H9 (cell line): ENCODE results near the gene JARID2. TPM values are rescaled to one million over a fixed set of nuclear protein-coding genes. Genes with fewer than 3 reads are reported as not detected.

Source experiments
- DNase-seq: peaks from one replicate; pipeline ENCODE4 v3.0.0-alpha.2; 2017
- H2AFZ ChIP-seq: one replicate; pipeline ENCODE4 v1.6.1; 2013; ENCODE audit warnings: mild to moderate bottlenecking, low read length, control low read depth, moderate library complexity
- H2AK5ac ChIP-seq: 2 replicates; pipeline ENCODE4 v1.6.1; 2013; ENCODE audit warnings: low read length, control low read depth, mixed read lengths; ENCODE audit not compliant: insufficient read length
- H2BK120ac ChIP-seq: one replicate; pipeline ENCODE4 v1.6.1; 2013; ENCODE audit warnings: low read depth, mild to moderate bottlenecking, low read length, control low read depth, inconsistent platforms; ENCODE audit not compliant: poor library complexity, severe bottlenecking
- H2BK12ac ChIP-seq: 2 replicates; pipeline ENCODE4 v1.6.1; 2013; ENCODE audit warnings: low read length, control low read depth, mixed read lengths, low read depth; ENCODE audit not compliant: insufficient read length
- H2BK15ac ChIP-seq: 2 replicates; pipeline ENCODE4 v1.6.1; 2013; ENCODE audit warnings: low read depth, low read length, control low read depth
- H2BK20ac ChIP-seq: one replicate; pipeline ENCODE4 v1.6.1; 2013; ENCODE audit warnings: low read depth, mild to moderate bottlenecking, low read length, control low read depth, inconsistent platforms; ENCODE audit not compliant: poor library complexity, severe bottlenecking
- H2BK5ac ChIP-seq: 2 replicates; pipeline ENCODE4 v1.6.1; 2013; ENCODE audit warnings: low read length, control low read depth, mixed read lengths; ENCODE audit not compliant: insufficient read length
- H3K14ac ChIP-seq: 2 replicates; pipeline ENCODE4 v1.6.1; 2013; ENCODE audit warnings: low read length, control low read depth; ENCODE audit not compliant: insufficient read depth
- H3K18ac ChIP-seq: 2 replicates; pipeline ENCODE4 v1.6.1; 2013; ENCODE audit warnings: low read depth, mild to moderate bottlenecking, mixed read lengths, low read length, control low read depth; ENCODE audit not compliant: insufficient read length
- H3K23ac ChIP-seq: 2 replicates; pipeline ENCODE4 v1.6.1; 2013; ENCODE audit warnings: low read length, control low read depth, mixed read lengths, low read depth; ENCODE audit not compliant: insufficient read length
- H3K23me2 ChIP-seq: 2 replicates; pipeline ENCODE4 v1.6.1; 2013; ENCODE audit warnings: low read depth, mild to moderate bottlenecking, mixed read lengths, low read length, control low read depth; ENCODE audit not compliant: insufficient read length, poor library complexity, severe bottlenecking
- H3K27ac ChIP-seq: 2 replicates; pipeline ENCODE4 v1.5.1; 2013; ENCODE audit warnings: low read length, control low read depth, mixed read lengths, low read depth; ENCODE audit not compliant: insufficient read length
- H3K27me3 ChIP-seq: 2 replicates; pipeline ENCODE4 v1.6.1; 2013; ENCODE audit warnings: low read length, control low read depth, inconsistent platforms; ENCODE audit not compliant: insufficient read depth
- H3K4ac ChIP-seq: 2 replicates; pipeline ENCODE4 v1.6.1; 2013; ENCODE audit warnings: low read depth, mild to moderate bottlenecking, control low read depth, inconsistent platforms, low read length, moderate library complexity
- H3K4me1 ChIP-seq: 2 replicates; pipeline ENCODE4 v1.6.1; 2013; ENCODE audit warnings: low read length, control low read depth, inconsistent platforms; ENCODE audit not compliant: insufficient read depth
- H3K4me2 ChIP-seq: 2 replicates; pipeline ENCODE4 v1.6.1; 2013; ENCODE audit warnings: low read length, control low read depth, mixed read lengths; ENCODE audit not compliant: insufficient read length, insufficient read depth
- H3K56ac ChIP-seq: 2 replicates; pipeline ENCODE4 v1.6.1; 2013; ENCODE audit warnings: low read depth, mild to moderate bottlenecking, mixed read lengths, low read length, control low read depth; ENCODE audit not compliant: insufficient read length
- H3K79me1 ChIP-seq: 2 replicates; pipeline ENCODE4 v1.6.1; 2013; ENCODE audit warnings: low read depth, mild to moderate bottlenecking, moderate library complexity, low read length, control low read depth, inconsistent platforms; ENCODE audit not compliant: insufficient read depth, poor library complexity, severe bottlenecking
- H3K79me2 ChIP-seq: 2 replicates; pipeline ENCODE4 v1.6.1; 2013; ENCODE audit warnings: low read length, control low read depth, inconsistent platforms; ENCODE audit not compliant: insufficient read depth
- H3K9ac ChIP-seq: 2 replicates; pipeline ENCODE4 v1.6.1; 2013; ENCODE audit warnings: low read length, control low read depth, mixed read lengths; ENCODE audit not compliant: insufficient read length; ENCODE audit errors: extremely low read depth
- H3K9me3 ChIP-seq: one replicate; pipeline ENCODE4 v1.6.1; 2013; ENCODE audit warnings: low read depth, low read length, inconsistent platforms; ENCODE audit not compliant: control insufficient read depth
- H3T11ph ChIP-seq: one replicate; pipeline ENCODE4 v1.6.1; 2013; ENCODE audit warnings: mild to moderate bottlenecking, low read length, control low read depth, inconsistent platforms
- H4K20me1 ChIP-seq: one replicate; pipeline ENCODE4 v1.6.1; 2013; ENCODE audit not compliant: control insufficient read depth, insufficient read length, insufficient read depth
- H4K5ac ChIP-seq: 2 replicates; pipeline ENCODE4 v1.6.1; 2013; ENCODE audit warnings: low read depth, mild to moderate bottlenecking, mixed read lengths, low read length, control low read depth; ENCODE audit not compliant: insufficient read length
- H4K8ac ChIP-seq: replicated peaks from 2 replicates; pipeline ENCODE4 v1.6.1; 2013; ENCODE audit warnings: low read length, control low read depth, mixed read lengths, low read depth; ENCODE audit not compliant: insufficient read length
- H4K91ac ChIP-seq: 2 replicates; pipeline ENCODE4 v1.6.1; 2013; ENCODE audit warnings: low read depth, mild to moderate bottlenecking, moderate library complexity, mixed read lengths, low read length, control low read depth; ENCODE audit not compliant: insufficient read length
- H3K27ac Mint-ChIP-seq, 3 experiments: 2 replicates in 2 of 3; 3 replicates in 1 of 3; pipeline ENCODE4 v1.8.0; 2020 to 2021; ENCODE audit warnings: mixed read lengths in 3 of 3, mild to moderate bottlenecking in 1 of 3, moderate library complexity in 1 of 3
- H3K27me3 Mint-ChIP-seq: 2 replicates; pipeline ENCODE4 v1.8.0; 2021; ENCODE audit warnings: low read depth, mild to moderate bottlenecking, moderate library complexity, mixed read lengths
- H3K36me3 Mint-ChIP-seq, 3 experiments: 2 replicates in 2 of 3; 3 replicates in 1 of 3; pipeline ENCODE4 v1.8.0; 2020 to 2021; ENCODE audit warnings: low read depth in 3 of 3, mixed read lengths in 3 of 3; ENCODE audit not compliant: insufficient read depth in 1 of 3
- H3K4me1 Mint-ChIP-seq, 2 experiments: 2 replicates each; pipeline ENCODE4 v1.8.0; 2020; ENCODE audit warnings: mixed read lengths in 2 of 2
- H3K4me3 Mint-ChIP-seq, 2 experiments: 2 replicates in 1 of 2; 3 replicates in 1 of 2; pipeline ENCODE4 v1.8.0; 2020 to 2021; ENCODE audit warnings: mild to moderate bottlenecking in 2 of 2, mixed read lengths in 2 of 2, moderate library complexity in 1 of 2
- H3K9me3 Mint-ChIP-seq, 2 experiments: 2 replicates in 1 of 2; 3 replicates in 1 of 2; pipeline ENCODE4 v1.8.0; 2020; ENCODE audit warnings: mild to moderate bottlenecking in 2 of 2, mixed read lengths in 2 of 2, moderate library complexity in 1 of 2
- CTCF ChIP-seq: fragments of 200-600 bp; sonication (generic); conservative IDR thresholded peaks from 3 replicates; pipeline ENCODE4 v1.8.0; 2021; ENCODE audit warnings: antibody characterized with exemption, mild to moderate bottlenecking
- WGBS: extraction: QIAGEN DNeasy Blood & Tissue Kit; methylation state at CpG from one replicate; pipeline ENCODE4 v1.1.7; 2013; ENCODE audit warnings: missing lambda C conversion rate, low lambda C conversion rate, mixed read lengths; ENCODE audit not compliant: insufficient read length; ENCODE audit errors: extremely low coverage; 5-methylcytosine and 5-hydroxymethylcytosine counted together
- total RNA-seq: library from RNA; stranded (reverse); gene quantifications from 2 replicates; pipeline ENCODE4 v1.2.1, GENCODE V29; 2021

Gene JARID2
- total RNA-seq, 1 experiment from 2014 or later: 174 TPM

- H2BK12ac ChIP-seq: no peak overlapping the region
- TF ChIP-seq CTCF: no peak
- H3K9ac ChIP-seq: no peak overlapping the region
- no peak overlapping the region for H4K91ac ChIP-seq
- H3K14ac ChIP-seq: no peak overlapping the region
- H2BK15ac ChIP-seq: no peak overlapping the region
- no peaks in the 10 kb centered on the region for H3K9me3 ChIP-seq
- Mint-ChIP-seq H3K9me3 (no peaks in the 10 kb centered on the region; a peak in 1 of 5 replicates), H3K4me1 (peaks cover 77 to 87% of the 10 kb centered on the region in 2 experiments), H3K4me3 (no peak overlapping the region), H3K36me3 (peaks cover 2 to 16% (median 9%) of the 10 kb centered on the region in 3 experiments; a peak in 5 of 7 replicates), H3K27ac (peak overlapping the region in 1 of 3 experiments; percentile 21; a peak in 3 of 7 replicates), H3K27me3 (no peaks in the 10 kb centered on the region)
- H2BK120ac ChIP-seq: no peak overlapping the region
- H3K23ac ChIP-seq: no peak overlapping the region
- no peaks in the 10 kb centered on the region for H3K27me3 ChIP-seq
- H2BK5ac ChIP-seq: no peak overlapping the region
- no peak overlapping the region for H3K4me2 ChIP-seq
- WGBS: no CpG with 5 or more reads among the region's 5 CpGs
- H3K56ac ChIP-seq: no peak overlapping the region
- H3K23me2 ChIP-seq: no peaks in the 10 kb centered on the region
- H4K8ac ChIP-seq: no peak overlapping the region
- no peak overlapping the region for H2AK5ac ChIP-seq
- peaks cover 30% of the 10 kb centered on the region; the same call in 1 of the 2 replicates for H3K4me1 ChIP-seq
- H3K4ac ChIP-seq: no peak overlapping the region
- no peaks in the 10 kb centered on the region for H4K20me1 ChIP-seq
- H2BK20ac ChIP-seq: no peak overlapping the region
- H3K79me2 ChIP-seq: peaks cover 92% of the 10 kb centered on the region
- no peak overlapping the region for H4K5ac ChIP-seq
- H3K27ac ChIP-seq: no peak overlapping the region
- H3T11ph ChIP-seq: no peak overlapping the region
- DNase-seq: no peak
- H3K18ac ChIP-seq: no peak overlapping the region
- H3K79me1 ChIP-seq: no peaks in the 10 kb centered on the region
- no peak overlapping the region for H2AFZ ChIP-seq
These were observed 33.3 kb downstream of the JARID2 start for GRCh38 chr6:15279047-15279661.
